WTC11 (cell line): ENCODE data around the gene ADGRG3. TPM values are rescaled to one million over a fixed set of nuclear protein-coding genes. Genes with fewer than 3 reads are reported as not detected.

ENCODE experiments used
- ATAC-seq: fragments of 200-7000 bp; cut with Tn5 transposase; 2 replicates; pipeline ENCODE4 v1.10.0; 2021; ENCODE audit warnings: mild to moderate bottlenecking, moderate library complexity
- CTCF ChIA-PET: fragments of 300-600 bp; sonication (Branson Sonifier 250); formaldehyde crosslinking; loops from one replicate; lab custom pipeline; 2021; ENCODE audit warnings: antibody characterized with exemption; lab: Charles Lee
- POLR2A ChIA-PET: fragments of 350-600 bp; sonication (Branson Sonifier 250); formaldehyde crosslinking; loops from one replicate; lab custom pipeline; 2021; ENCODE audit warnings: antibody characterized with exemption; lab: Charles Lee
- DNase-seq: peaks from one replicate; pipeline ENCODE4 v3.0.0; 2021; ENCODE audit warnings: low spot score
- H3K27ac Mint-ChIP-seq: 2 replicates; pipeline ENCODE4 v1.8.0; 2021; ENCODE audit warnings: mixed read lengths
- H3K27me3 Mint-ChIP-seq: 2 replicates; pipeline ENCODE4 v1.8.0; 2021; ENCODE audit warnings: low read depth, mild to moderate bottlenecking, moderate library complexity, mixed read lengths
- H3K36me3 Mint-ChIP-seq: 2 replicates; pipeline ENCODE4 v1.8.0; 2021; ENCODE audit warnings: mixed read lengths
- H3K4me1 Mint-ChIP-seq: 2 replicates; pipeline ENCODE4 v1.8.0; 2022; ENCODE audit warnings: mixed read lengths
- H3K4me3 Mint-ChIP-seq: 2 replicates; pipeline ENCODE4 v1.8.0; 2021; ENCODE audit warnings: mild to moderate bottlenecking, moderate library complexity, mixed read lengths
- H3K9me3 Mint-ChIP-seq: 2 replicates; pipeline ENCODE4 v1.8.0; 2021; ENCODE audit warnings: mixed read lengths
- CREB1 ChIP-seq: sonication (generic); formaldehyde crosslinking; IDR thresholded peaks from 2 replicates; pipeline ENCODE4 v1.8.0; 2023; ENCODE audit warnings: mild to moderate bottlenecking, missing genetic modification reagents
- CREM ChIP-seq: sonication (generic); formaldehyde crosslinking; IDR thresholded peaks from 2 replicates; pipeline ENCODE4 v1.8.1; 2022; ENCODE audit warnings: mild to moderate bottlenecking, missing genetic modification reagents, moderate library complexity
- ESRRA ChIP-seq: sonication (generic); formaldehyde crosslinking; IDR thresholded peaks from 2 replicates; pipeline ENCODE4 v1.8.1; 2022; ENCODE audit warnings: mild to moderate bottlenecking, missing genetic modification reagents, borderline replicate concordance
- FOXK1 ChIP-seq: sonication (generic); formaldehyde crosslinking; IDR thresholded peaks from 2 replicates; pipeline ENCODE4 v1.8.0; 2022; ENCODE audit warnings: mild to moderate bottlenecking, moderate library complexity, missing genetic modification reagents
- NR2C2 ChIP-seq: sonication (generic); formaldehyde crosslinking; IDR thresholded peaks from 2 replicates; pipeline ENCODE4 v1.8.0; 2022; ENCODE audit warnings: mild to moderate bottlenecking, missing genetic modification reagents
- RELA ChIP-seq: sonication (generic); formaldehyde crosslinking; IDR thresholded peaks from 2 replicates; pipeline ENCODE4 v1.8.1; 2022; ENCODE audit warnings: missing genetic modification reagents, mild to moderate bottlenecking, borderline replicate concordance
- ZBTB21 ChIP-seq: sonication (generic); formaldehyde crosslinking; IDR thresholded peaks from 2 replicates; pipeline ENCODE4 v1.8.1; 2023; ENCODE audit warnings: mild to moderate bottlenecking, missing genetic modification reagents, borderline replicate concordance
- ZNF671 ChIP-seq: fragments of 250-450 bp; sonication (Bioruptor Pico); IDR thresholded peaks from 2 replicates; pipeline ENCODE4 v1.8.0; 2021; ENCODE audit warnings: mild to moderate bottlenecking
- total RNA-seq: library from RNA; stranded (reverse); gene quantifications from 3 replicates; pipeline ENCODE4 v1.2.3, GENCODE V29; 2021
- TF ChIP-seq, protein P1 (sequence below): sonication (generic); formaldehyde crosslinking; IDR thresholded peaks from 2 replicates; pipeline ENCODE4 v1.8.1; 2022; ENCODE audit warnings: mild to moderate bottlenecking, moderate library complexity, missing genetic modification reagents
- TF ChIP-seq, protein P2 (sequence below): fragments of 250-450 bp; sonication (Bioruptor Pico); IDR thresholded peaks from 2 replicates; pipeline ENCODE4 v1.8.0; 2021; ENCODE audit warnings: mild to moderate bottlenecking
- TF ChIP-seq, protein P3 (sequence below): sonication (generic); formaldehyde crosslinking; IDR thresholded peaks from 2 replicates; pipeline ENCODE4 v1.8.0; 2022; ENCODE audit warnings: missing genetic modification reagents
- TF ChIP-seq, protein P4 (sequence below): sonication (generic); formaldehyde crosslinking; IDR thresholded peaks from 2 replicates; pipeline ENCODE4 v1.8.1; 2022; ENCODE audit warnings: mild to moderate bottlenecking, missing genetic modification reagents, moderate library complexity, borderline replicate concordance
- TF ChIP-seq, protein P5 (sequence below): fragments of 250-450 bp; sonication (Bioruptor Pico); conservative IDR thresholded peaks from 2 replicates; pipeline ENCODE4 v1.9.0; 2021; ENCODE audit warnings: mild to moderate bottlenecking
- TF ChIP-seq, protein P6 (sequence below): sonication (generic); formaldehyde crosslinking; IDR thresholded peaks from 2 replicates; pipeline ENCODE4 v1.8.0; 2022; ENCODE audit warnings: mild to moderate bottlenecking, missing genetic modification reagents
- TF ChIP-seq, protein P7 (sequence below): sonication (generic); formaldehyde crosslinking; IDR thresholded peaks from 2 replicates; pipeline ENCODE4 v1.8.1; 2022; ENCODE audit warnings: low read depth, missing genetic modification reagents, borderline replicate concordance
- TF ChIP-seq, protein P8 (sequence below): sonication (generic); formaldehyde crosslinking; IDR thresholded peaks from 2 replicates; pipeline ENCODE4 v1.8.1; 2023; ENCODE audit warnings: mild to moderate bottlenecking, missing genetic modification reagents

Gene ADGRG3
- total RNA-seq, 1 experiment from 2014 or later, result 0.44 TPM

DNA sequence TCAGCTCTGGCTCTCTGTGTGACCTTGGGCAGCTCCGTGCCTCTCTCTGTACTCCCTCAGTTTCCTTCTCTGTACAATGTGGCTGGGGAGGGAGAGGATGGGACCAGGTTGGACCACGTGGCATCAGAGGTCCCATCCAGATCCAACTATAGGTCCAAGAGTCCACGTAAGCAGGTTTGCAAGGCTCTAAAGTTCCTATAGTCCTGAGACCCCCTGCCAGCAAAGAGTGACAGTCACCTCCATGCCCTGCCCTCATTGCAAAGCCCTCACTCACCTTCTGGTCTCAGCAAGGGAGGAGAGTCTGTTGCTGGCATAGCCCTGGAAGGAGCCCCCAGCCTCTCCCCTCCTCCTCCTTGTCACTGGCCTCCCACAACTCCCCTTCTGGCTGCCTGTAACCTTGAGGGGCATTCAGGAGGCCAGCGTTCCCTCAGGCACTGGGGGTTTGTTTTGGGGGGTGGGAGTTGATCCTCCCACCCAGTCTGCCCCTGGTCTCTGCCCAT lies 20.4 kb downstream of the ADGRG3 start:
- Mint-ChIP-seq H3K4me1 (peaks cover 12% of the 10 kb centered on the region), H3K27me3 (no peaks in the 10 kb centered on the region; the same call in 1 of the 2 replicates), H3K36me3 (no peaks in the 10 kb centered on the region), H3K9me3 (no peaks in the 10 kb centered on the region), H3K4me3 (no peak overlapping the region), H3K27ac (no peak overlapping the region)
- ChIA-PET CTCF (interaction anchor here (2.5 kb wide), 1 partner anchor 21 kb away, joined by 8 read pairs; no protein-coding TSS in a partner anchor), POLR2A (no interaction called here)
- no peak for TF ChIP-seq ZBTB21 (CRISPR knock-in tag)
- TF ChIP-seq, protein P1, sequence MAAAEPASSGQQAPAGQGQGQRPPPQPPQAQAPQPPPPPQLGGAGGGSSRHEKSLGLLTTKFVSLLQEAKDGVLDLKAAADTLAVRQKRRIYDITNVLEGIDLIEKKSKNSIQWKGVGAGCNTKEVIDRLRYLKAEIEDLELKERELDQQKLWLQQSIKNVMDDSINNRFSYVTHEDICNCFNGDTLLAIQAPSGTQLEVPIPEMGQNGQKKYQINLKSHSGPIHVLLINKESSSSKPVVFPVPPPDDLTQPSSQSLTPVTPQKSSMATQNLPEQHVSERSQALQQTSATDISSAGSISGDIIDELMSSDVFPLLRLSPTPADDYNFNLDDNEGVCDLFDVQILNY (CRISPR knock-in tag), result no peak
- TF ChIP-seq NR2C2 (CRISPR knock-in tag), result no peak
- no peak for TF ChIP-seq CREM (CRISPR knock-in tag)
- TF ChIP-seq, protein P2, sequence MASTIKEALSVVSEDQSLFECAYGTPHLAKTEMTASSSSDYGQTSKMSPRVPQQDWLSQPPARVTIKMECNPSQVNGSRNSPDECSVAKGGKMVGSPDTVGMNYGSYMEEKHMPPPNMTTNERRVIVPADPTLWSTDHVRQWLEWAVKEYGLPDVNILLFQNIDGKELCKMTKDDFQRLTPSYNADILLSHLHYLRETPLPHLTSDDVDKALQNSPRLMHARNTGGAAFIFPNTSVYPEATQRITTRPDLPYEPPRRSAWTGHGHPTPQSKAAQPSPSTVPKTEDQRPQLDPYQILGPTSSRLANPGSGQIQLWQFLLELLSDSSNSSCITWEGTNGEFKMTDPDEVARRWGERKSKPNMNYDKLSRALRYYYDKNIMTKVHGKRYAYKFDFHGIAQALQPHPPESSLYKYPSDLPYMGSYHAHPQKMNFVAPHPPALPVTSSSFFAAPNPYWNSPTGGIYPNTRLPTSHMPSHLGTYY (CRISPR knock-in tag), result no peak
- TF ChIP-seq, protein P3, sequence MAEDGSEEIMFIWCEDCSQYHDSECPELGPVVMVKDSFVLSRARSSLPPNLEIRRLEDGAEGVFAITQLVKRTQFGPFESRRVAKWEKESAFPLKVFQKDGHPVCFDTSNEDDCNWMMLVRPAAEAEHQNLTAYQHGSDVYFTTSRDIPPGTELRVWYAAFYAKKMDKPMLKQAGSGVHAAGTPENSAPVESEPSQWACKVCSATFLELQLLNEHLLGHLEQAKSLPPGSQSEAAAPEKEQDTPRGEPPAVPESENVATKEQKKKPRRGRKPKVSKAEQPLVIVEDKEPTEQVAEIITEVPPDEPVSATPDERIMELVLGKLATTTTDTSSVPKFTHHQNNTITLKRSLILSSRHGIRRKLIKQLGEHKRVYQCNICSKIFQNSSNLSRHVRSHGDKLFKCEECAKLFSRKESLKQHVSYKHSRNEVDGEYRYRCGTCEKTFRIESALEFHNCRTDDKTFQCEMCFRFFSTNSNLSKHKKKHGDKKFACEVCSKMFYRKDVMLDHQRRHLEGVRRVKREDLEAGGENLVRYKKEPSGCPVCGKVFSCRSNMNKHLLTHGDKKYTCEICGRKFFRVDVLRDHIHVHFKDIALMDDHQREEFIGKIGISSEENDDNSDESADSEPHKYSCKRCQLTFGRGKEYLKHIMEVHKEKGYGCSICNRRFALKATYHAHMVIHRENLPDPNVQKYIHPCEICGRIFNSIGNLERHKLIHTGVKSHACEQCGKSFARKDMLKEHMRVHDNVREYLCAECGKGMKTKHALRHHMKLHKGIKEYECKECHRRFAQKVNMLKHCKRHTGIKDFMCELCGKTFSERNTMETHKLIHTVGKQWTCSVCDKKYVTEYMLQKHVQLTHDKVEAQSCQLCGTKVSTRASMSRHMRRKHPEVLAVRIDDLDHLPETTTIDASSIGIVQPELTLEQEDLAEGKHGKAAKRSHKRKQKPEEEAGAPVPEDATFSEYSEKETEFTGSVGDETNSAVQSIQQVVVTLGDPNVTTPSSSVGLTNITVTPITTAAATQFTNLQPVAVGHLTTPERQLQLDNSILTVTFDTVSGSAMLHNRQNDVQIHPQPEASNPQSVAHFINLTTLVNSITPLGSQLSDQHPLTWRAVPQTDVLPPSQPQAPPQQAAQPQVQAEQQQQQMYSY (CRISPR knock-in tag), result no peak
- TF ChIP-seq CREB1 (CRISPR knock-in tag), result no peak
- no peak for TF ChIP-seq RELA (CRISPR knock-in tag)
- no peak for TF ChIP-seq ZNF671
- TF ChIP-seq ESRRA (CRISPR knock-in tag), result no peak
- TF ChIP-seq, protein P4, sequence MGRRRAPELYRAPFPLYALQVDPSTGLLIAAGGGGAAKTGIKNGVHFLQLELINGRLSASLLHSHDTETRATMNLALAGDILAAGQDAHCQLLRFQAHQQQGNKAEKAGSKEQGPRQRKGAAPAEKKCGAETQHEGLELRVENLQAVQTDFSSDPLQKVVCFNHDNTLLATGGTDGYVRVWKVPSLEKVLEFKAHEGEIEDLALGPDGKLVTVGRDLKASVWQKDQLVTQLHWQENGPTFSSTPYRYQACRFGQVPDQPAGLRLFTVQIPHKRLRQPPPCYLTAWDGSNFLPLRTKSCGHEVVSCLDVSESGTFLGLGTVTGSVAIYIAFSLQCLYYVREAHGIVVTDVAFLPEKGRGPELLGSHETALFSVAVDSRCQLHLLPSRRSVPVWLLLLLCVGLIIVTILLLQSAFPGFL (CRISPR knock-in tag), result no peak
- TF ChIP-seq, protein P5, sequence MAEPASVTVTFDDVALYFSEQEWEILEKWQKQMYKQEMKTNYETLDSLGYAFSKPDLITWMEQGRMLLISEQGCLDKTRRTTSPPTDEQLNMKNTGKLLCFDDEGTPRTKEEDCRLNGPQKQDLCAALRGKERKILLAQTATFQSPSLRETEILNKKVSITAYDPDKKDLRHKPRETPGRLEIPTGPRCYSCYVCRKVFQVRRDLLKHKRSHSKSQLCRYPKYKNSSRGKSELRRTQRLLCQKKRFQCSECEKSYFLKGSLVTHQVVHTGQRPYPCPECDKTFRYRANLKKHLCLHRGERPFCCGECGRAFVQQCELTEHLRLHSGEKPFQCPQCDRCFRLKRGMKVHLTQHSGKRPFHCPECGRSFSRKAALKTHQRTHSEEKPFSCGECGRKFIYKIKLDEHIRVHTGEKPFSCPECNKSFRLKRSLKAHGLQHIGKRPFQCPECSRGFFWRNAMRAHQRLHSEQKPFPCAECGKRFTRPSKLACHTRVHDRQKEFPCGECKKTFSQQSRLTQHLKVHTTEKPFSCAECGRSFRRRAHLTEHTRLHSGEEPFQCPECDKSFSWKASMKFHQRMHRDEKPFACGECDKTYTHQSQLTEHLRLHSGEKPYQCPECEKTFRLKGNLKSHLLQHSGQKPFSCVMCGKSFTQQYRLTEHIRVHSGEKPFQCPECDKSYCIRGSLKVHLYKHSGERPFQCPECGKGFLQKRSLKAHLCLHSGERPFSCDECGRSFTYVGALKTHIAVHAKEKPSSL (CRISPR knock-in tag), result no peak
- TF ChIP-seq, protein P6, sequence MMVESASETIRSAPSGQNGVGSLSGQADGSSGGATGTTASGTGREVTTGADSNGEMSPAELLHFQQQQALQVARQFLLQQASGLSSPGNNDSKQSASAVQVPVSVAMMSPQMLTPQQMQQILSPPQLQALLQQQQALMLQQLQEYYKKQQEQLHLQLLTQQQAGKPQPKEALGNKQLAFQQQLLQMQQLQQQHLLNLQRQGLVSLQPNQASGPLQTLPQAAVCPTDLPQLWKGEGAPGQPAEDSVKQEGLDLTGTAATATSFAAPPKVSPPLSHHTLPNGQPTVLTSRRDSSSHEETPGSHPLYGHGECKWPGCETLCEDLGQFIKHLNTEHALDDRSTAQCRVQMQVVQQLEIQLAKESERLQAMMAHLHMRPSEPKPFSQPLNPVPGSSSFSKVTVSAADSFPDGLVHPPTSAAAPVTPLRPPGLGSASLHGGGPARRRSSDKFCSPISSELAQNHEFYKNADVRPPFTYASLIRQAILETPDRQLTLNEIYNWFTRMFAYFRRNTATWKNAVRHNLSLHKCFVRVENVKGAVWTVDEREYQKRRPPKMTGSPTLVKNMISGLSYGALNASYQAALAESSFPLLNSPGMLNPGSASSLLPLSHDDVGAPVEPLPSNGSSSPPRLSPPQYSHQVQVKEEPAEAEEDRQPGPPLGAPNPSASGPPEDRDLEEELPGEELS (CRISPR knock-in tag), result no peak
- TF ChIP-seq, protein P7, sequence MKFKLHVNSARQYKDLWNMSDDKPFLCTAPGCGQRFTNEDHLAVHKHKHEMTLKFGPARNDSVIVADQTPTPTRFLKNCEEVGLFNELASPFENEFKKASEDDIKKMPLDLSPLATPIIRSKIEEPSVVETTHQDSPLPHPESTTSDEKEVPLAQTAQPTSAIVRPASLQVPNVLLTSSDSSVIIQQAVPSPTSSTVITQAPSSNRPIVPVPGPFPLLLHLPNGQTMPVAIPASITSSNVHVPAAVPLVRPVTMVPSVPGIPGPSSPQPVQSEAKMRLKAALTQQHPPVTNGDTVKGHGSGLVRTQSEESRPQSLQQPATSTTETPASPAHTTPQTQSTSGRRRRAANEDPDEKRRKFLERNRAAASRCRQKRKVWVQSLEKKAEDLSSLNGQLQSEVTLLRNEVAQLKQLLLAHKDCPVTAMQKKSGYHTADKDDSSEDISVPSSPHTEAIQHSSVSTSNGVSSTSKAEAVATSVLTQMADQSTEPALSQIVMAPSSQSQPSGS (CRISPR knock-in tag), result no peak
- TF ChIP-seq, protein P8, sequence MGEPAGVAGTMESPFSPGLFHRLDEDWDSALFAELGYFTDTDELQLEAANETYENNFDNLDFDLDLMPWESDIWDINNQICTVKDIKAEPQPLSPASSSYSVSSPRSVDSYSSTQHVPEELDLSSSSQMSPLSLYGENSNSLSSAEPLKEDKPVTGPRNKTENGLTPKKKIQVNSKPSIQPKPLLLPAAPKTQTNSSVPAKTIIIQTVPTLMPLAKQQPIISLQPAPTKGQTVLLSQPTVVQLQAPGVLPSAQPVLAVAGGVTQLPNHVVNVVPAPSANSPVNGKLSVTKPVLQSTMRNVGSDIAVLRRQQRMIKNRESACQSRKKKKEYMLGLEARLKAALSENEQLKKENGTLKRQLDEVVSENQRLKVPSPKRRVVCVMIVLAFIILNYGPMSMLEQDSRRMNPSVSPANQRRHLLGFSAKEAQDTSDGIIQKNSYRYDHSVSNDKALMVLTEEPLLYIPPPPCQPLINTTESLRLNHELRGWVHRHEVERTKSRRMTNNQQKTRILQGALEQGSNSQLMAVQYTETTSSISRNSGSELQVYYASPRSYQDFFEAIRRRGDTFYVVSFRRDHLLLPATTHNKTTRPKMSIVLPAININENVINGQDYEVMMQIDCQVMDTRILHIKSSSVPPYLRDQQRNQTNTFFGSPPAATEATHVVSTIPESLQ (CRISPR knock-in tag), result no peak
- no peak for TF ChIP-seq FOXK1 (CRISPR knock-in tag)
- ATAC-seq (no peak), DNase-seq (no peak)
